ENCODE measurements around the gene DEFB132.
A peak's percentile ranks its signal among the peaks of the same experiment; 100 is the strongest.

The DEFB132 gene

DNA sequence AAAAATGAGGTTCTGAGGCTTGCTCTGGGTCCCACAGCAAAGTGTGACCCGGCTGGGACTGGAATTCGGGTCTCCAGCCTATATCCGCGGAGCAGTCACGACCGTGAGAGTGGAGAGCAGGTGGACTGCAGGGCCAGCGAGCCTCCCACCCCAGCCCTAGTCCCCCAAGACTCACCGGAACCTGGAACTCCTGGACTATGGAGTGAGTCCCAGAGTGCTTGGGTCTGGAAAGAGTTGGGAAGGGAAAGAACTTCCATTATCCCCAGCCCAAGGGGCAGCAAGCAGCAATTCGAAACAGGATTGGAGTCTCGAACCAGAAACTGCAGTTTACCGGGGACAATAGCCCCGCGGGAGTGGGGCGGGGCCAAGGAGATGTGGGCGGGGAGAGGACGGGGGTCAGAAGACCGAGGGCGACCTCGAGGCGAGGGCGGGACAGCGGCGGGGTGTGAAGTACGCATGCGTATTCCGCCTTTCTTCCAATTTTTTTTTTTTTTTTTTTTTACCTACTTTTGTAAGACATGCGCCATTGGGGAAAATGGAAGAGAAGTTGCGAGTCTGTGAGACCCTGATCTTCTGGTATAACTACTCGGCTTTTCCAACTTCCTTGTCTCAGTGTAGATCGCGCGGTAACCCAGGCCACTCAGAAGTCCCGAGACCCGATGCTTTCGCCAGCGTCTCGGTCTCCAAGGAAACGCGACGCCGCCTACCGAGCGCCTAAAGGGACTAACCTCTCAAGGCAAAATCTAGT is 32.7 kb downstream of the DEFB132 start, which contains the start of gene C20orf96:
Gene C20orf96 (minus strand): TSS at position 667 of the 748 bp plus-strand sequence. CDS start 140 bp downstream, at position 527.
- TF ChIP-seq CTCF (IDR thresholded peaks at IDR 0.05; ENCODE audit: control insufficient read depth, extremely low read depth, insufficient read depth): peak; percentile 13; the same call in 1 of the 2 replicates
- peak; percentile 89 for DNase-seq (ENCODE audit: low read depth)
- H3K4me3 ChIP-seq (ENCODE audit: low read depth, low read length): peak within 1 kb of the TSS; percentile 84

DNA sequence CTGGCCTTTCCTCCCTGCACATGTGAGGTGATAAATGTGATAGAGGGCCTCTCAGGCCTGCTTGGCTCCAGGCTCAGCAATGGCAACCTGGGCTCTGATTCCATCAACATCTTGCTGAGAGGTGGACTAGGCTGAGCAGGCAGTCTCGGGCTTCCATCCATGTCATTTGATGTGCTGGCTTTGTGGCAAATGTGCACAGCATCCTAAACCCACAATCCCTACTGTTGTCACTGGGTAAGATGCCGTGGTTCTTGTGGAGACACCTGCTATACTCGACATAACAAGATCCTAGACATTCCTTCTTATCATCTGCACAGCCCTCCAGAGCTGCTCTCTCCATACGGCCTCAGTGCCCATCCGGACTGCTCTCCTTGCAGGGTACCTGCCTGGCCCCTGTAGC is 37.1 kb downstream of the DEFB132 start:
- TF ChIP-seq CTCF (IDR thresholded peaks at IDR 0.05; ENCODE audit: control insufficient read depth, extremely low read depth, insufficient read depth): no peak
- no peak overlapping the region for H3K4me3 ChIP-seq (ENCODE audit: low read depth, low read length)
- no peak for DNase-seq (ENCODE audit: low read depth)

DNA sequence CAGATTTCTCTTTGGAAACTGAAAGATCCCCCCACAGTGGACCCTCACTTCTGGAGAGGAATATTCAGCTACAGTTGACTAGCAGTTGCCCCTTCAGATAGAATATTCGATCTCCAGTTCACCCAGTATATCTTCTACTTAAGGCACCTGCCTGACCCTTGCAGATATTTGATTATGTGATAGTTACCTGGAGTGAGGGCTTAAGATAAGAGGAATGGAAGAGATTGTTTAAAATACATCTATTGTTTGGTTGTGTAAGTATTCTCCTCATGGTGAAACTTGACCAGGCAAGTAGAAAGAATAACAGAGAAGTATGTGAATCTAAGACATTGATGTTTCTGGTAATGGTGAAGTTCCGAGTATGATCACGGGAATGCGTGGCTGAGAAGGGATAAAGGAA is 38.3 kb downstream of the DEFB132 start:
- no peak for DNase-seq (ENCODE audit: low read depth)
- TF ChIP-seq CTCF (IDR thresholded peaks at IDR 0.05; ENCODE audit: control insufficient read depth, extremely low read depth, insufficient read depth): no peak
- no peak overlapping the region for H3K4me3 ChIP-seq (ENCODE audit: low read depth, low read length)

DNA sequence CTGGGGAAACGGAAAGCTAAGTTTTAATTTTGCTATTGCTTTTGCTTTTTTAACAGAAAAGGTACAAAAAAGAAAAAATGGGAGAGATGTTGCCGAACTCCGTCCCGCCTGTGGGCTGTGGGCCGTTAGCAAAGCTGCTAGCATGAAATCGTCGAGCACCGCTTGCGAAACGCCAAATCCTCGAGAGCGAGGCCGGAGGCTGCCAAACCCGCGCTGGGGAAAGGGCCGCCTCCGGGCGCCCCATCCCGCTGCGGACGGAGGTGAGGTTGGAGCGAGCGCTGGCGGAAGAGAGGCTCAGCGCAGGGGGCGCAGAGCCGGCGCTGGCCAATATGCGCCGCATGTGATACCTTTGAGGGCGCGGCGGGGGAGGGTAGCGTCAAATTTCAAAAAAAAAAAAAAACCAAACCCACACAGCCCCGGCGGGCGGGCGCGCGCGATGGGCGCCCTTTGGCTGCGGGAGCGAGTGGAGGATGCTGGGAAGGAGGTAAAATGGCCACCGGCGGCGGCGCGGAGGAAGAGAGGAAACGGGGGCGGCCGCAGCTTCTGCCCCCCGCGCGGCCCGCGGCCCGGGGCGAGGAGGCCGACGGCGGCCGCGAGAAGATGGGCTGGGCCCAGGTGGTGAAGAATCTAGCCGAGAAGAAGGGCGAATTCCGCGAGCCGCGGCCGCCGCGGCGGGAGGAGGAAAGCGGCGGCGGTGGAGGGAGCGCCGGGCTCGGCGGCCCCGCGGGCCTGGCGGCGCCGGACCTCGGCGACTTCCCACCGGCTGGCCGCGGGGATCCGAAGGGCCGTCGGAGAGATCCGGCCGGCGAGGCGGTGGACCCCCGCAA is 39.8 kb downstream of the DEFB132 start, which contains the start of gene ZCCHC3:
Gene ZCCHC3 (plus strand): TSS at position 473 of the 827 bp plus-strand sequence. CDS start 17 bp downstream, at position 490.
- no peak for TF ChIP-seq CTCF (IDR thresholded peaks at IDR 0.05; ENCODE audit: control insufficient read depth, extremely low read depth, insufficient read depth)
- peak within 1 kb of the TSS; percentile 70 for H3K4me3 ChIP-seq (ENCODE audit: low read depth, low read length)
- DNase-seq (ENCODE audit: low read depth): peak; percentile 71

DNA sequence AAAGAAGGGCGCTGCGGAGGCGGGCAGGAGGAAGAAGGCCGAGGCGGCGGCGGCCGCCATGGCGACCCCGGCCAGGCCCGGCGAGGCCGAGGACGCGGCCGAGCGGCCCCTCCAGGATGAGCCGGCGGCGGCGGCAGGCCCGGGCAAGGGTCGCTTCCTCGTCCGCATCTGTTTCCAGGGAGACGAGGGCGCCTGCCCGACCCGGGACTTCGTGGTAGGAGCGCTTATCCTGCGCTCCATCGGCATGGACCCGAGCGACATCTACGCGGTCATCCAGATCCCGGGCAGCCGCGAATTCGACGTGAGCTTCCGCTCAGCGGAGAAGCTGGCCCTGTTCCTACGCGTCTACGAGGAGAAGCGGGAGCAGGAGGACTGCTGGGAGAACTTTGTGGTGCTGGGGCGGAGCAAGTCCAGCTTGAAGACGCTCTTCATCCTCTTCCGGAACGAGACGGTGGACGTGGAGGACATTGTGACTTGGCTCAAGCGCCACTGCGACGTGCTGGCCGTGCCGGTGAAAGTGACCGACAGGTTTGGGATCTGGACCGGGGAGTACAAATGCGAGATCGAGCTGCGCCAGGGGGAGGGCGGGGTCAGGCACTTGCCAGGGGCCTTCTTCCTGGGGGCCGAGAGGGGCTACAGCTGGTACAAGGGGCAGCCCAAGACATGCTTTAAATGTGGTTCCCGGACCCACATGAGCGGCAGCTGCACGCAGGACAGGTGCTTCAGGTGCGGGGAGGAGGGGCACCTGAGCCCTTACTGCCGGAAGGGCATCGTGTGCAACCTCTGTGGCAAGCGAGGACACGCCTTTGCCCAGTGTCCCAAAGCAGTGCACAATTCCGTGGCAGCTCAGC is 40.6 kb downstream of the DEFB132 start:
- DNase-seq (ENCODE audit: low read depth): peak; percentile 75
- TF ChIP-seq CTCF (IDR thresholded peaks at IDR 0.05; ENCODE audit: control insufficient read depth, extremely low read depth, insufficient read depth): no peak
- H3K4me3 ChIP-seq (ENCODE audit: low read depth, low read length): peak overlapping the region; percentile 70

DNA sequence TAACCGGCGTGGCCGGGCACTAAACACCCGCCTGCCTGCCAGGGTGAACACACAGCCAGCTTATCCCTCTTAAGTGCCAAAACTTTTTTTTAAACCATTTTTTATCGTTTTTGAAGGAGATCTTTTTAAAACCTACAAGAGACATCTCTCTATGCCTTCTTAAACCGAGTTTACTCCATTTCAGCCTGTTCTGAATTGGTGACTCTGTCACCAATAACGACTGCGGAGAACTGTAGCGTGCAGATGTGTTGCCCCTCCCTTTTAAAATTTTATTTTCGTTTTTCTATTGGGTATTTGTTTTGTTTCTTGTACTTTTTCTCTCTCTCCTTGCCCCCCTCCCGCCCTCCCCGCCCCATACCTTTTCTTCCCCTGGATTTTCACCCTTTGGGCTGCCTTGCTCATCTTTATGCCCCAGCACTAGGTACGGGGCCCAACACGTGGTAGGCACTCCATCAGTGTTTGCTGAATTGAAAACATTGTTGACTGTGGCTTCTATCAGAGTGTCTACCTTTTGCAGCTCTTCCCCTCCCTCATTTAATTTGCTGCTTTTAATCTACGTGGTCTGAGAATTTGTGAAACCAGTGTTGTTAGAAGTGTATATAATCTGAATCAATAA is 41.4 kb downstream of the DEFB132 start:
- DNase-seq (ENCODE audit: low read depth): no peak
- TF ChIP-seq CTCF (IDR thresholded peaks at IDR 0.05; ENCODE audit: control insufficient read depth, extremely low read depth, insufficient read depth): no peak

More for the DNA sequence above, 41.4 kb downstream of the DEFB132 start:
- peak overlapping the region; percentile 70 for H3K4me3 ChIP-seq (ENCODE audit: low read depth, low read length)
